Measurements from ENCODE around the gene AMPD3.

AMPD3 gene

GRCh38 chr11:10542776-10543175 lies 87.7 kb downstream of the AMPD3 start:
- no peak for DNase-seq

GRCh38 chr11:10543782-10544181 lies 88.7 kb downstream of the AMPD3 start:
- no peak for DNase-seq

GRCh38 chr11:10544491-10545465 lies 89.7 kb downstream of the AMPD3 start:
- no peak for DNase-seq

GRCh38 chr11:10550503-10551289 lies 95.6 kb downstream of the AMPD3 start:
- DNase-seq, result no peak

GRCh38 chr11:10551290-10551592 lies 96.2 kb downstream of the AMPD3 start:
- no peak for DNase-seq

- DNase-seq, result no peak
Observed at GRCh38 chr11:10551845-10552352, 96.8 kb downstream of the AMPD3 start.

- DNase-seq, result no peak
Observed at GRCh38 chr11:10556590-10556989, 101.5 kb downstream of the AMPD3 start.
